ENCODE data around the gene EIF3L. TPM values are rescaled to one million over a fixed set of nuclear protein-coding genes. Genes with fewer than 3 reads are reported as not detected.

EIF3L gene
- total and polyA plus RNA-seq, 10 of the 15 experiments (the other 5 are each of a cell fraction or from before 2014, with no cell fraction given): 294 to 1,037 (median 618) TPM

DNA sequence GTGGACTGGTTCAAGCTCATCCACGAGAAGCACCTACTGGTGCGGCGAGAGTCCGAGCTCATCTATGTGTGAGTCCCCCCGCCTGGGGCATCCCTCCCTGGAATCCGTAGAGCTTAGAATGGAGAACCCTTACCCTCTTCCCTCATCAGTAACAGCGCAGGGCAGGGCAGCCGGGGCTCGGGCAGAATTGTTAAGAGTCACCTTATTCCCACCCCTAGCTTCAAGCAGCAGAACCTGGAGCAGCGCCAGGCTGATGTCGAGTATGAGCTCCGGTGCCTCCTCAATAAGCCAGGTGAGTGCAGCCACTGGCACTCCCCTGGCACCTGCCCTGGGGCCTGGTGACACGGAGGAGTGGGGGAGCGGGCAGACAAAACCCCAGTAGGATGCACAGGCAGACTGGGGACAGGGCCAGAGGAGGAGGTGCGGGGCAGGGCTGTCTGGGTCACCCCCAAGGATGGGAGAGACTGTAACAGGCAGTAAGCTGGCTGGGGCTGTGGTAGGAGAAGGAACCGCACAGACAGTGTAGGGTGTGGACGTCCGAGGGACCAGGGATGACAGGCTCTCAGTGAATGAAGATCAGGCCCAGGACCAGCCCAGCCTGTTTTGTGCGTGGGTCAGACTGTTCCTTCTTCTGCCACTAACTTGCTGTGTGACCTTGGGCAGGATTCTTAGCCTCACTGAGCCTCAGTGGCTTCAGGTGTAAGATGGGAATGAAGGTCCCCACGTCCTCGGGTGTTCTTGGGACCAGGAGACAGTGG, 83.8 kb downstream of the EIF3L start:
- in situ Hi-C loops (cut with MboI) (no loop called here), intact Hi-C loops (cut with micrococcal nuclease; ENCODE audit: unreplicated experiment) (loop anchor here (5.0 to 10.0 kb wide), 3 partner anchors 46 to 398 kb away; no protein-coding TSS in a partner anchor)
- H3K4me1 ChIP-seq (ENCODE audit: control insufficient read depth, insufficient read depth, low read length): peaks cover 10% of the 10 kb centered on the region
- H3K4me2 ChIP-seq (ENCODE audit: control insufficient read depth, insufficient read depth): no peak overlapping the region
- WGBS (ENCODE audit: insufficient coverage, insufficient replicate concordance, low lambda C conversion rate, missing lambda C conversion rate): 72% methylated on average over 21 of the region's 21 CpGs
- POLR2A ChIA-PET: no interaction called here
- no peak for FAIRE-seq
- CTCF ChIA-PET: interaction anchor here (0.6 to 3.3 kb wide), 12 partner anchors 16 to 672 kb away, joined by 3 to 13 read pairs (median 4); partner anchors contain the start of gene MICALL1
- H2AFZ ChIP-seq (ENCODE audit: control insufficient read depth, low read depth, low read length): no peak overlapping the region
- no peaks in the 10 kb centered on the region for H3K27me3 ChIP-seq (replicated peaks in 1 of 2; ENCODE audit: control insufficient read depth in 2 of 2, insufficient read depth in 2 of 2, low read length in 1 of 2)
- RAD21 ChIA-PET (ENCODE audit: unreplicated experiment): interaction anchor here (1.0 kb wide), 1 partner anchor 115 kb away, joined by 3 read pairs; no protein-coding TSS in a partner anchor
- H3K4me3 ChIP-seq: no peak overlapping the region
- no peaks in the 10 kb centered on the region for H3K9me3 ChIP-seq (replicated peaks; ENCODE audit: control insufficient read depth, insufficient read depth, low read length)
- H3K36me3 ChIP-seq (ENCODE audit: control insufficient read depth in 2 of 2, insufficient read depth in 2 of 2, low read length in 1 of 2): peaks cover 0 to 7% of the 10 kb centered on the region in 2 experiments; a peak in 3 of 4 replicates
- no peak overlapping the region for H3K27ac ChIP-seq (ENCODE audit: control insufficient read depth, insufficient read depth)
- TF ChIP-seq TCF12 (IDR thresholded peaks at IDR 0.05; ENCODE audit: low read depth, low read length) (no peak), POLR2AphosphoS5 (IDR thresholded peaks at IDR 0.05; ENCODE audit: low read length) (no peak), ATF2 (IDR thresholded peaks at IDR 0.05; ENCODE audit: low read length) (no peak), MAX (IDR thresholded peaks at IDR 0.05; ENCODE audit: low read depth, low read length) (no peak), CREB1 (IDR thresholded peaks at IDR 0.05; ENCODE audit: low read depth) (no peak)
- TF ChIP-seq, protein P1, sequence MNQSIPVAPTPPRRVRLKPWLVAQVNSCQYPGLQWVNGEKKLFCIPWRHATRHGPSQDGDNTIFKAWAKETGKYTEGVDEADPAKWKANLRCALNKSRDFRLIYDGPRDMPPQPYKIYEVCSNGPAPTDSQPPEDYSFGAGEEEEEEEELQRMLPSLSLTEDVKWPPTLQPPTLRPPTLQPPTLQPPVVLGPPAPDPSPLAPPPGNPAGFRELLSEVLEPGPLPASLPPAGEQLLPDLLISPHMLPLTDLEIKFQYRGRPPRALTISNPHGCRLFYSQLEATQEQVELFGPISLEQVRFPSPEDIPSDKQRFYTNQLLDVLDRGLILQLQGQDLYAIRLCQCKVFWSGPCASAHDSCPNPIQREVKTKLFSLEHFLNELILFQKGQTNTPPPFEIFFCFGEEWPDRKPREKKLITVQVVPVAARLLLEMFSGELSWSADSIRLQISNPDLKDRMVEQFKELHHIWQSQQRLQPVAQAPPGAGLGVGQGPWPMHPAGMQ (IDR thresholded peaks at IDR 0.05; ENCODE audit: borderline replicate concordance): no peak
- TF ChIP-seq, protein P2, sequence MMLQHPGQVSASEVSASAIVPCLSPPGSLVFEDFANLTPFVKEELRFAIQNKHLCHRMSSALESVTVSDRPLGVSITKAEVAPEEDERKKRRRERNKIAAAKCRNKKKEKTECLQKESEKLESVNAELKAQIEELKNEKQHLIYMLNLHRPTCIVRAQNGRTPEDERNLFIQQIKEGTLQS (IDR thresholded peaks at IDR 0.05; ENCODE audit: borderline replicate concordance, extremely low read depth, low read depth, low read length): no peak
- no peak overlapping the region for H3K9ac ChIP-seq (ENCODE audit: control insufficient read depth, insufficient read depth, low read length)
- no TSS peak for BruUV-seq (replicated peaks)
- DNase-seq (ENCODE audit: low read depth, low spot score): no peak
- no peaks in the 10 kb centered on the region for H3K79me2 ChIP-seq (ENCODE audit: control insufficient read depth, insufficient read depth, low read length)
- no peaks in the 10 kb centered on the region for H4K20me1 ChIP-seq (ENCODE audit: control insufficient read depth, insufficient read depth)
- SMC1A ChIA-PET (ENCODE audit: uncharacterized antibody, unreplicated experiment): no interaction called here
- ATAC-seq: no peak
